ENCODE data around the gene CLN5. TPM values are rescaled to one million over a fixed set of nuclear protein-coding genes. Genes with fewer than 3 reads are reported as not detected.

CLN5 gene
- total and polyA plus RNA-seq, 2 experiments from 2014 or later = 35.9 to 36.4 TPM

GRCh38 chr13:76993473-76993872, 1.6 kb downstream of the CLN5 start:
- peak overlapping the region; percentile 98 for H3K9ac ChIP-seq
- peak overlapping the region; percentile 94 for H3K4me2 ChIP-seq (ENCODE audit: unreplicated experiment)
- H2AFZ ChIP-seq = no peak overlapping the region
- H3K9me3 ChIP-seq (ENCODE audit: low read depth) = no peaks in the 10 kb centered on the region
- WGBS, 2 experiments (ENCODE audit: low coverage in 1 of 2, low lambda C conversion rate in 2 of 2, missing lambda C conversion rate in 2 of 2) = 84 to 88% methylated on average over 5 of the region's 5 CpGs
- no peaks in the 10 kb centered on the region for H3K9me2 ChIP-seq (ENCODE audit: insufficient read depth)
- H3F3A ChIP-seq (ENCODE audit: insufficient read depth) = peaks cover 20% of the 10 kb centered on the region; the same call in 1 of the 2 replicates
- H3K36me3 ChIP-seq (ENCODE audit: low read depth) = peaks cover 12% of the 10 kb centered on the region
- TF ChIP-seq EZH2phosphoT487 (IDR thresholded peaks at IDR 0.05; ENCODE audit: insufficient read depth, low read depth) (no peak), EZH2 (IDR thresholded peaks at IDR 0.05; ENCODE audit: insufficient read depth, poor library complexity, severe bottlenecking) (no peak)
- no peaks in the 10 kb centered on the region for H3K27me3 ChIP-seq (replicated peaks; ENCODE audit: insufficient read depth)
- peaks cover 23% of the 10 kb centered on the region for H3K4me1 ChIP-seq (ENCODE audit: insufficient read depth)
- DNase-seq = no peak
- peaks cover 58% of the 10 kb centered on the region for H3K79me2 ChIP-seq (ENCODE audit: insufficient read depth)
- in situ Hi-C loops (cut with MboI) = no loop called here
- H3K27ac ChIP-seq = peak overlapping the region; percentile 90
- no peaks in the 10 kb centered on the region for H4K20me1 ChIP-seq (ENCODE audit: insufficient read depth)
- peak overlapping the region; percentile 87 for H3K4me3 ChIP-seq

GRCh38 chr13:76994281-76994680, 2.4 kb downstream of the CLN5 start:
- peaks cover 23% of the 10 kb centered on the region for H3K4me1 ChIP-seq (ENCODE audit: insufficient read depth)
- DNase-seq = peak; percentile 51
- peak overlapping the region; percentile 94 for H3K4me2 ChIP-seq (ENCODE audit: unreplicated experiment)
- peaks cover 24% of the 10 kb centered on the region; the same call in 1 of the 2 replicates for H3F3A ChIP-seq (ENCODE audit: insufficient read depth)
- no peak overlapping the region for H3K9ac ChIP-seq
- peak overlapping the region; percentile 25; the same call in 1 of the 2 replicates for H3K4me3 ChIP-seq
- peaks cover 58% of the 10 kb centered on the region for H3K79me2 ChIP-seq (ENCODE audit: insufficient read depth)
- H3K27me3 ChIP-seq (replicated peaks; ENCODE audit: insufficient read depth) = no peaks in the 10 kb centered on the region
- WGBS, 2 experiments (ENCODE audit: low coverage in 1 of 2, low lambda C conversion rate in 2 of 2, missing lambda C conversion rate in 2 of 2) = 96 to 98% methylated on average over 3 of the region's 3 CpGs
- peak overlapping the region; percentile 90; the same call in 1 of the 2 replicates for H3K27ac ChIP-seq
- no peak overlapping the region for H2AFZ ChIP-seq
- H3K36me3 ChIP-seq (ENCODE audit: low read depth) = peaks cover 19% of the 10 kb centered on the region
- TF ChIP-seq EZH2phosphoT487 (IDR thresholded peaks at IDR 0.05; ENCODE audit: insufficient read depth, low read depth) = no peak
- TF ChIP-seq EZH2 (IDR thresholded peaks at IDR 0.05; ENCODE audit: insufficient read depth, poor library complexity, severe bottlenecking) = no peak
- no peaks in the 10 kb centered on the region for H4K20me1 ChIP-seq (ENCODE audit: insufficient read depth)
- H3K9me3 ChIP-seq (ENCODE audit: low read depth) = no peaks in the 10 kb centered on the region
- H3K9me2 ChIP-seq (ENCODE audit: insufficient read depth) = no peaks in the 10 kb centered on the region
- in situ Hi-C loops (cut with MboI) = no loop called here

- no peak overlapping the region for H3K9ac ChIP-seq
- no peak overlapping the region for H3K4me2 ChIP-seq (ENCODE audit: unreplicated experiment)
- no peak overlapping the region for H2AFZ ChIP-seq
- H3K27ac ChIP-seq = peak overlapping the region; percentile 31
- no peaks in the 10 kb centered on the region for H3K9me2 ChIP-seq (ENCODE audit: insufficient read depth)
- H3K4me3 ChIP-seq = no peak overlapping the region
- H3K4me1 ChIP-seq (ENCODE audit: insufficient read depth) = peaks cover 15% of the 10 kb centered on the region; the same call in 1 of the 2 replicates
- 31 to 34% methylated on average over 1 of the region's 1 CpG for WGBS, 2 experiments (ENCODE audit: low coverage in 1 of 2, low lambda C conversion rate in 2 of 2, missing lambda C conversion rate in 2 of 2)
- peak; percentile 25 for DNase-seq
- no peaks in the 10 kb centered on the region for H3K9me3 ChIP-seq (ENCODE audit: low read depth)
- H3K36me3 ChIP-seq (ENCODE audit: low read depth) = peaks cover 34% of the 10 kb centered on the region
- peaks cover 56% of the 10 kb centered on the region for H3K79me2 ChIP-seq (ENCODE audit: insufficient read depth)
- TF ChIP-seq EZH2 (IDR thresholded peaks at IDR 0.05; ENCODE audit: insufficient read depth, poor library complexity, severe bottlenecking) = no peak
- TF ChIP-seq EZH2phosphoT487 (IDR thresholded peaks at IDR 0.05; ENCODE audit: insufficient read depth, low read depth) = no peak
- no peaks in the 10 kb centered on the region for H3K27me3 ChIP-seq (replicated peaks; ENCODE audit: insufficient read depth)
- no peaks in the 10 kb centered on the region for H4K20me1 ChIP-seq (ENCODE audit: insufficient read depth)
- H3F3A ChIP-seq (ENCODE audit: insufficient read depth) = peaks cover 55% of the 10 kb centered on the region
- in situ Hi-C loops (cut with MboI) = no loop called here
Measured at GRCh38 chr13:77000475-77000874, 8.6 kb downstream of the CLN5 start.

GRCh38 chr13:77001540-77001939, 9.7 kb downstream of the CLN5 start:
- no peak overlapping the region for H2AFZ ChIP-seq
- 44 to 49% methylated on average over 4 of the region's 4 CpGs for WGBS, 2 experiments (ENCODE audit: low coverage in 1 of 2, low lambda C conversion rate in 2 of 2, missing lambda C conversion rate in 2 of 2)
- H3K4me2 ChIP-seq (ENCODE audit: unreplicated experiment) = no peak overlapping the region
- H3K9me2 ChIP-seq (ENCODE audit: insufficient read depth) = no peaks in the 10 kb centered on the region
- no peak for DNase-seq
- H3K9ac ChIP-seq = no peak overlapping the region
- in situ Hi-C loops (cut with MboI) = no loop called here
- TF ChIP-seq EZH2 (IDR thresholded peaks at IDR 0.05; ENCODE audit: insufficient read depth, poor library complexity, severe bottlenecking) (no peak), EZH2phosphoT487 (IDR thresholded peaks at IDR 0.05; ENCODE audit: insufficient read depth, low read depth) (no peak)
- no peaks in the 10 kb centered on the region for H3K9me3 ChIP-seq (ENCODE audit: low read depth)
- H3K4me3 ChIP-seq = no peak overlapping the region
- H3K79me2 ChIP-seq (ENCODE audit: insufficient read depth) = peaks cover 57% of the 10 kb centered on the region
- peaks cover 58% of the 10 kb centered on the region for H3F3A ChIP-seq (ENCODE audit: insufficient read depth)
- peaks cover 20% of the 10 kb centered on the region; the same call in 1 of the 2 replicates for H3K4me1 ChIP-seq (ENCODE audit: insufficient read depth)
- no peaks in the 10 kb centered on the region for H3K27me3 ChIP-seq (replicated peaks; ENCODE audit: insufficient read depth)
- H4K20me1 ChIP-seq (ENCODE audit: insufficient read depth) = no peaks in the 10 kb centered on the region
- no peak overlapping the region for H3K27ac ChIP-seq
- H3K36me3 ChIP-seq (ENCODE audit: low read depth) = peaks cover 31% of the 10 kb centered on the region; the same call in 1 of the 2 replicates

Measured in GM23248 (cell line).